Uterus (tissue), 4 donors: ENCODE results near the gene SIRT2. TPM values are rescaled to one million over a fixed set of nuclear protein-coding genes. Genes with fewer than 3 reads are reported as not detected.

ENCODE experiments used
- DNase-seq, 2 donors: peaks; one replicate each; pipeline ENCODE4 v3.0.0-alpha.2; 2019 to 2020
- H3K27ac ChIP-seq, 2 donors: fragments of 200-600 bp; sonication (generic); 1 replicate in 1 of 2; 2 replicates in 1 of 2; pipeline ENCODE4 v1.5.1; 2016 to 2018
- H3K27me3 ChIP-seq, 2 donors: fragments of 200-600 bp; sonication (generic); one replicate each; pipeline ENCODE4 v1.5.1; 2018 to 2019; ENCODE audit warnings: control low read depth in 1 of 2
- H3K36me3 ChIP-seq, 2 donors: fragments of 200-600 bp; sonication (generic); one replicate each; pipeline ENCODE4 v1.5.1; 2019; ENCODE audit warnings: control low read depth in 1 of 2
- H3K4me1 ChIP-seq, 2 donors: fragments of 200-600 bp; sonication (generic); one replicate each; pipeline ENCODE4 v1.5.1; 2018 to 2019; ENCODE audit warnings: control low read depth in 1 of 2
- H3K4me3 ChIP-seq, 2 donors: fragments of 200-600 bp; sonication (generic); 1 replicate in 1 of 2; 2 replicates in 1 of 2; pipeline ENCODE4 v1.5.1; 2018 to 2019; ENCODE audit warnings: mild to moderate bottlenecking in 1 of 2
- H3K9me3 ChIP-seq, 2 donors: fragments of 200-600 bp; sonication (generic); one replicate each; pipeline ENCODE4 v1.5.1; 2019; ENCODE audit warnings: control low read depth in 1 of 2
- CTCF ChIP-seq, 4 experiments: fragments of 200-600 bp in 2 of 4; fragments of 450-650 bp in 2 of 4; sonication (generic) in 2 of 4; IDR thresholded peaks; one replicate each; pipeline ENCODE4 v1.5.1; 2016 to 2019; ENCODE audit warnings: antibody characterized with exemption in 4 of 4, mild to moderate bottlenecking in 2 of 4, moderate library complexity in 1 of 4
- POLR2A ChIP-seq, 2 donors: fragments of 450-650 bp; IDR thresholded peaks; one replicate each; pipeline ENCODE4 v1.6.1; 2016; ENCODE audit warnings: antibody characterized with exemption in 2 of 2, mild to moderate bottlenecking in 1 of 2, moderate library complexity in 1 of 2
- intact Hi-C: fragments of 100-400 bp; cut with DNase I; formaldehyde crosslinking; loops from one replicate; pipeline ENCODE4 v1.15.1; 2023; ENCODE audit warnings: low total_unique reads
- total RNA-seq, 4 donors: library from RNA; depleted of rRNA in 3 of 4; stranded (reverse); fragments of >200 nt in 3 of 4; gene quantifications; one replicate each; pipeline versions ENCODE4 v1.1.0 to v1.2.4, GENCODE V29; 2014 to 2023
- donor health status: DM: yes; HTN: yes; CAD: no.

SIRT2 gene
- total RNA-seq, 4 donors from 2014 or later: 46.0 to 171 (median 80.2) TPM

GRCh38 chr19:38920602-38921419 is 21.4 kb upstream of the SIRT2 start:
- DNase-seq: no peak
- H3K4me1 ChIP-seq: no peaks in the 10 kb centered on the region

GRCh38 chr19:38919837-38920601 is 20.6 kb upstream of the SIRT2 start:
- Histone ChIP-seq H3K9me3 (no peaks in the 10 kb centered on the region), H3K36me3 (no peaks in the 10 kb centered on the region), H3K4me1 (no peaks in the 10 kb centered on the region), H3K27me3 (no peaks in the 10 kb centered on the region), H3K27ac (no peak overlapping the region), H3K4me3 (no peak overlapping the region)
- TF ChIP-seq POLR2A (IDR thresholded peaks at IDR 0.05) (no peak), CTCF (IDR thresholded peaks at IDR 0.05) (no peak)
- intact Hi-C loops: no loop called here
- DNase-seq: no peak

More at GRCh38 chr19:38920602-38921419, 21.4 kb upstream of the SIRT2 start:
- H3K27me3 ChIP-seq: no peaks in the 10 kb centered on the region
- H3K4me3 ChIP-seq: no peak overlapping the region
- no peaks in the 10 kb centered on the region for H3K9me3 ChIP-seq
- no peak for TF ChIP-seq POLR2A (IDR thresholded peaks at IDR 0.05)
- no peak for TF ChIP-seq CTCF (IDR thresholded peaks at IDR 0.05)
- intact Hi-C loops: no loop called here
- H3K27ac ChIP-seq: no peak overlapping the region
- no peaks in the 10 kb centered on the region for H3K36me3 ChIP-seq

GRCh38 chr19:38918526-38918925 is 19.1 kb upstream of the SIRT2 start:
- H3K4me3 ChIP-seq: no peak overlapping the region
- intact Hi-C loops: no loop called here
- H3K9me3 ChIP-seq: no peaks in the 10 kb centered on the region
- no peak for DNase-seq
- no peak overlapping the region for H3K27ac ChIP-seq
- H3K4me1 ChIP-seq: no peaks in the 10 kb centered on the region
- TF ChIP-seq POLR2A (IDR thresholded peaks at IDR 0.05): no peak
- no peak for TF ChIP-seq CTCF (IDR thresholded peaks at IDR 0.05)
- H3K36me3 ChIP-seq: no peaks in the 10 kb centered on the region
- no peaks in the 10 kb centered on the region for H3K27me3 ChIP-seq

- no peak for TF ChIP-seq CTCF (IDR thresholded peaks at IDR 0.05)
- no peak for TF ChIP-seq POLR2A (IDR thresholded peaks at IDR 0.05)
- Histone ChIP-seq H3K27me3 (no peaks in the 10 kb centered on the region), H3K9me3 (no peaks in the 10 kb centered on the region), H3K36me3 (no peaks in the 10 kb centered on the region), H3K4me1 (no peaks in the 10 kb centered on the region), H3K27ac (no peak overlapping the region), H3K4me3 (no peak overlapping the region)
- intact Hi-C loops: no loop called here
- no peak for DNase-seq
Measured at GRCh38 chr19:38917921-38918491, 18.6 kb upstream of the SIRT2 start.

- no peak overlapping the region for H3K4me3 ChIP-seq
- H3K27me3 ChIP-seq: no peaks in the 10 kb centered on the region
- TF ChIP-seq POLR2A (IDR thresholded peaks at IDR 0.05) (no peak), CTCF (IDR thresholded peaks at IDR 0.05) (no peak)
- H3K9me3 ChIP-seq: no peaks in the 10 kb centered on the region
- H3K27ac ChIP-seq: no peak overlapping the region
- no peaks in the 10 kb centered on the region for H3K36me3 ChIP-seq
- no peaks in the 10 kb centered on the region for H3K4me1 ChIP-seq
- DNase-seq: no peak
- intact Hi-C loops: no loop called here
Measured at GRCh38 chr19:38917516-38917915, 18.1 kb upstream of the SIRT2 start.
